Activated CD4-positive, alpha-beta T cell treated with anti-CD3 and anti-CD28 coated beads, Interleukin-2, amount 10 ng/mL, durations not matched to agents 24 days and 14 days (primary cell): ENCODE results near the gene SESTD1. TPM values are rescaled to one million over a fixed set of nuclear protein-coding genes. Genes with fewer than 3 reads are reported as not detected.
A peak's percentile ranks its signal among the peaks of the same experiment; 100 is the strongest.

Experiments used
- DNase-seq: peaks from one replicate; pipeline ENCODE4 v3.0.0; 2022
- H3K27ac Mint-ChIP-seq: one replicate; pipeline ENCODE4 v1.8.0; 2022; ENCODE audit warnings: mild to moderate bottlenecking, mixed read lengths
- H3K27me3 Mint-ChIP-seq: one replicate; pipeline ENCODE4 v1.8.0; 2022; ENCODE audit warnings: mixed read lengths
- H3K36me3 Mint-ChIP-seq: one replicate; pipeline ENCODE4 v1.8.0; 2022; ENCODE audit warnings: low read depth, mild to moderate bottlenecking, mixed read lengths
- H3K4me1 Mint-ChIP-seq: one replicate; pipeline ENCODE4 v1.8.0; 2021; ENCODE audit warnings: mixed read lengths
- H3K4me3 Mint-ChIP-seq: one replicate; pipeline ENCODE4 v1.8.0; 2022; ENCODE audit warnings: mild to moderate bottlenecking, moderate library complexity, mixed read lengths
- H3K9me3 Mint-ChIP-seq: one replicate; pipeline ENCODE4 v1.8.0; 2021; ENCODE audit warnings: mixed read lengths
- intact Hi-C: fragments of 100-400 bp; cut with micrococcal nuclease; formaldehyde crosslinking; loops from one replicate; pipeline ENCODE4 v1.15.1; 2023
- total RNA-seq: library from RNA; stranded (reverse); gene quantifications from 2 replicates; pipeline ENCODE4 v1.2.3, GENCODE V29; 2022

SESTD1 gene
- total RNA-seq, 1 donor from 2014 or later, result 13.4 TPM

GRCh38 chr2:179239838-179240237, 24.8 kb downstream of the SESTD1 start:
- H3K4me3 Mint-ChIP-seq, result no peak overlapping the region
- no peak for DNase-seq
- H3K27ac Mint-ChIP-seq, result peak overlapping the region; percentile 73
- peaks cover 3% of the 10 kb centered on the region for H3K9me3 Mint-ChIP-seq
- no peaks in the 10 kb centered on the region for H3K36me3 Mint-ChIP-seq
- H3K27me3 Mint-ChIP-seq, result no peaks in the 10 kb centered on the region
- intact Hi-C loops, result loop anchor here (1.0 kb wide), 2 partner anchors 10 to 24 kb away; partner anchors contain the start of gene SESTD1
- peaks cover 34% of the 10 kb centered on the region for H3K4me1 Mint-ChIP-seq

DNA sequence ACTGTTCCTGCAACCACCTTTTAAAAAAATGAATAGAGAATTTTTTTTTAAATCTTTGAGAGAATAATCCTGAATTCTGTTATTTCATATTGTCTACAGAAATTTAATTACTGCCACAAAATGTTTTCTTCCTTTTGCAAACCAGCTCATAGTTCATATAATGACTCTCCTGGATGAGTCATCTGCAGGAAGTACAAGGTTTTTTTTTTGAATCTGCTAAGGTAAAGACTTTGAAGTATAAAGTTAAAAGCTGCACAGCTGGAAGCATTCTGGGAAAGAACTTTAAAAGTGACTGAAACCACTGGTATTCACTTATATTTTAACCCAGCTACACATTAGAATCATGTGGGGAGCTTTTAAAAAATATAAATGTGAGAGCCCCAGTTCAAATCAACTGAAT, 25.4 kb downstream of the SESTD1 start:
- peak; percentile 71 for DNase-seq
- intact Hi-C loops, result loop anchor here (1.0 kb wide), 2 partner anchors 11 to 25 kb away; partner anchors contain the start of gene SESTD1
- H3K27me3 Mint-ChIP-seq, result no peaks in the 10 kb centered on the region
- H3K4me3 Mint-ChIP-seq, result peak overlapping the region; percentile 36
- H3K27ac Mint-ChIP-seq, result peak overlapping the region; percentile 47
- H3K9me3 Mint-ChIP-seq, result peaks cover 3% of the 10 kb centered on the region
- H3K4me1 Mint-ChIP-seq, result peaks cover 34% of the 10 kb centered on the region
- no peaks in the 10 kb centered on the region for H3K36me3 Mint-ChIP-seq

GRCh38 chr2:179238027-179238426, 26.6 kb downstream of the SESTD1 start:
- Mint-ChIP-seq H3K27ac (no peak overlapping the region), H3K9me3 (no peaks in the 10 kb centered on the region), H3K27me3 (no peaks in the 10 kb centered on the region), H3K4me1 (peaks cover 34% of the 10 kb centered on the region), H3K4me3 (no peak overlapping the region), H3K36me3 (no peaks in the 10 kb centered on the region)
- no peak for DNase-seq
- intact Hi-C loops, result no loop called here

DNA sequence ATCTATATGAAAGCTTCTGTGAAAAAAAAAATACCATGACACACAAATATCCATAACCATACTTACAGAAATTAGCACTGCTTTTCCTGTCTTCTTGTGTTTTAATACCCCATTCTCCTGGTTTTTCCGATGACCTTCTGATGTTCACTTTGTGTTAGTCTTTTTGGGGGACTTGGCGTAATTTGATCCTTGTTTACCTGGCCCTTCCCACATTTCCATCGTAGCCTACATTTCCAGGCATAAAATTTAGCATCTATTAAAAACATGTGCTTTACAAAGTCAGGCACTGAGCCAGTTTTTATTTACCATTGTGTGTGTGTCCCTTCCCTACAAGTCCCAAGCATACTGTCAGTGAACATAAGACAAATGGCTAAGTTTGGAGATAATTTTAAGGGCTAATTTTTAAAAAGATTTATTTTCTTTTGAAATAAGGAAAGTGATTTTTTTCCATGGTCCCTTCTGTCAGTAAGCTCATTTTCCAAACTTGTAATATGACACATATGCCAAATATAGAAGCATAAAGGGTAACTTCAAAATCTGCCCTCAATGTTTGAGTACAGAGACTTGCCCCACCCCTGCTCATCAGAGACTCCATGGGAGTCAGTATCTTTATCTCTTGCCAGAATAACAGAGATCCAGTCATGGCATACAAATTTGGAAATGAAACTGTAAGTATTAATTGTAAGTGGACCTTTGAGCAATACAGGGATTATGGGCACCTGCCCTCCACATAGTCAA, 27.3 kb downstream of the SESTD1 start:
- H3K27ac Mint-ChIP-seq, result no peak overlapping the region
- H3K27me3 Mint-ChIP-seq, result no peaks in the 10 kb centered on the region
- no peak overlapping the region for H3K4me3 Mint-ChIP-seq
- H3K9me3 Mint-ChIP-seq, result no peaks in the 10 kb centered on the region
- no peaks in the 10 kb centered on the region for H3K36me3 Mint-ChIP-seq
- no peak for DNase-seq
- intact Hi-C loops, result no loop called here
- peaks cover 38% of the 10 kb centered on the region for H3K4me1 Mint-ChIP-seq

DNA sequence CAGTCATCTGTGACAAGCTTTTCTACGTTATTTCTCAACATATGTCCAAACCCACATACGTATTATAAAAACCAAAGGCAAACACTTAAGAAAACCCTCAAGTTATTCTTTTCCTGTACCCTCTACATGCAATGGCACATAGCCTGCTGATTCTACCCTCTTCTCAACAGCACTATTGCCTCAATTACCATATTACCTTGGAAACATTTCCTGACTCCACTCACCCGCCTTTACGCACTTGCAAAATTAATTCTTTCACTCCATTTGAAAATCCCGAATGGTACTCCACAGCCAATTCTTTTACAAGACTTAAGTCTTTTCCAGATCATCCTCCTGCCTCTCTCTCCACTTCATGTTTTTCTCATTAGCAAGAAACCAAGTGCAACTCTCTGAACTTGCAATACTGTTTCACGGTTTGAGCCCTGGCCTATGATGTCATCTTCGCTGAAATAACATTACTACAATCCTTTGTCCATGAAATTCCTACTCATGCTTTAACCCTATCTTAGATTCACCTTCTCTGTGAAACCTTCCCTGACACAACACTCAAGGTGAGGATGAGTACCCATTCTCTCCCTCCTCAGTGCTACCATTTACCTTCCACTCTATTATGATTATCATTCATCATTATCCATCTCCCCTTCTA, 29.0 kb downstream of the SESTD1 start:
- H3K36me3 Mint-ChIP-seq, result no peaks in the 10 kb centered on the region
- intact Hi-C loops, result no loop called here

DNA sequence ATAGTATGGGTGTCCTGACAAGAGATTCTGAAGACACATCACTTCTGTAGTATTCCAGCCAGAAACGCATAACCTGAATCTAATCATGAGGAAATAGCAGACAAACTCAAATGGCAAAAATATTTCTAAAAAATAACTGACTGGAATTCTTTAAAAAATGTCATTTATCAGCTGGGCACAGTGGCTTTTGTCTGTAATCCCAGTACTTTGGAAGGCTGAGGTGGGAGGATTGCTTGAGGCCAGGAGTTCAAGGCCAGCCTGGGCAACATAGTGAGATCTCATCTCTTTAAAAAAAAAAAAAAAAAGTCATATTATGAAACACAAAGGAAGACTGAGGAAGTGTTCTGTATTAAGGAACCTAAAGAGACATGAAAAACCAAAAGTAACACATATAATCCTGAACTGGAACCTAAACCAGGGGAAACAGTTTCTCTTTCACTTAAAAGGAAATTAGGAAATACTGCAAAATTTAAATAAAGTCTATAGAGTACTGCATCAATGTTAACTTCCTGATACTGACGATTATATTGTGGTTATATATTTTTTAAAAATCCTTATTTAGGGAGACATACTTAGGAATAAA, 29.9 kb downstream of the SESTD1 start:
- no peaks in the 10 kb centered on the region for H3K9me3 Mint-ChIP-seq
- H3K4me1 Mint-ChIP-seq, result peaks cover 23% of the 10 kb centered on the region
- intact Hi-C loops, result no loop called here
- H3K36me3 Mint-ChIP-seq, result no peaks in the 10 kb centered on the region
- no peak for DNase-seq
- H3K27me3 Mint-ChIP-seq, result no peaks in the 10 kb centered on the region
- no peak overlapping the region for H3K4me3 Mint-ChIP-seq
- H3K27ac Mint-ChIP-seq, result no peak overlapping the region

More for the DNA sequence above, 29.0 kb downstream of the SESTD1 start:
- H3K9me3 Mint-ChIP-seq, result no peaks in the 10 kb centered on the region
- H3K4me3 Mint-ChIP-seq, result no peak overlapping the region
- H3K4me1 Mint-ChIP-seq, result peaks cover 31% of the 10 kb centered on the region
- no peaks in the 10 kb centered on the region for H3K27me3 Mint-ChIP-seq
- no peak for DNase-seq
- H3K27ac Mint-ChIP-seq, result no peak overlapping the region

DNA sequence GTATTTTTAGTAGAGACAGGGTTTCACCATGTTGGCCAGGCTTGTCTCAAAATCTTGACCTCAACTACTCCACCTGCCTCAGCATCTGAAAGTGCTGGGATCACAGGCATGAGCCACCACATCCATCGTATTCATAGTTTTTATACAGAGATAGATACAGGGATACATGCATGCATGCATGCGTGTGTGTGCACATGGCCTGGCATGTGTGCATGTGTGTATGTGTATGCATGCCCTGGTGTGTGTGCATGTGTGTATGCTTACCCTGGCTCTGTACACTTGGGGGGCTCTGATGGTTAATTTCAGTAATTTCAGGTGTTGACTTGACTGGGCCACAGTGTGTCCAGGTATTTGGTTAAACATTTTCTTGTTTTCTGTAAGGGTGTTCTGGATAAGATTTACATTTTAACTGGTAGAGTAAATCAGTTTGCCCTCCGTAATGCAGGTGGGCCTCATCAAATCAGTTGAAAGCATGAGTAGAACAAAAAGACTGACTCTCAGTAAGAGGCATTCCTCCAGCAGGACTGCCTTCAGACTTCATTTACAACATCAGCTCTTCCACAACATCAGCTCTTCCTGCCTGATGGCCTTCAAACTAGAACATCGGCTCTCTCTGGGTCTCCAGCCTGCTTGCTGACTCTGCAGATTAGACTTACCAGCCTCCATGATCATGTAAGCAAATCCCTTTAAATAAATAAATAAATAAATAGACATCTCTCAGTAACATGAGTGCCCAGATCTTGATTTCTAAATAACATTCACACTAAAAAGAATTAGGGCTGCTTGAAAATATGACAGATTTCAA, 30.8 kb downstream of the SESTD1 start:
- H3K36me3 Mint-ChIP-seq, result no peaks in the 10 kb centered on the region
- intact Hi-C loops, result no loop called here
- no peaks in the 10 kb centered on the region for H3K9me3 Mint-ChIP-seq
- DNase-seq, result no peak
- H3K4me3 Mint-ChIP-seq, result no peak overlapping the region
- no peaks in the 10 kb centered on the region for H3K27me3 Mint-ChIP-seq
- H3K27ac Mint-ChIP-seq, result no peak overlapping the region
- H3K4me1 Mint-ChIP-seq, result peaks cover 15% of the 10 kb centered on the region

DNA sequence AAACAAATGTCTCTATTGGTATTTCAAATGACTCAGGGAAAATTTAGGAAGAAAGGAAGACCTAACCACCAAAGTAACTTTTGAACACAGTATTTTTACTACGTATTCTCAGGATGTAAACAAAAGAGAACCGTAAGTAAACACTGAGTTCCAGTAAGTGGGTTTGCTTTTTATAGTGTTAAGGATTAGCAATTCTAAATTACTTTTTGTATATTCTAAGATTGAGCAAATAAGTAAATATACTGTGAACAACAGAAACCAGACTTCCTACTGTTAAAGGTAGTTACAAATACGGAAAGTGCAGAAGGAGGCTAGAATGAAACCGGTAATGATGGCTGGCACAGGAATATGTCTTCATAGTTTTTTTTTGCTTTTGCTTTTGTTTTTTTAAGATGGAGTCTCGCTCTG, 31.5 kb downstream of the SESTD1 start:
- no peaks in the 10 kb centered on the region for H3K9me3 Mint-ChIP-seq
- intact Hi-C loops, result no loop called here
- no peaks in the 10 kb centered on the region for H3K36me3 Mint-ChIP-seq
- H3K4me3 Mint-ChIP-seq, result no peak overlapping the region
- H3K27ac Mint-ChIP-seq, result no peak overlapping the region
- H3K4me1 Mint-ChIP-seq, result peaks cover 11% of the 10 kb centered on the region
- DNase-seq, result no peak
- no peaks in the 10 kb centered on the region for H3K27me3 Mint-ChIP-seq

DNA sequence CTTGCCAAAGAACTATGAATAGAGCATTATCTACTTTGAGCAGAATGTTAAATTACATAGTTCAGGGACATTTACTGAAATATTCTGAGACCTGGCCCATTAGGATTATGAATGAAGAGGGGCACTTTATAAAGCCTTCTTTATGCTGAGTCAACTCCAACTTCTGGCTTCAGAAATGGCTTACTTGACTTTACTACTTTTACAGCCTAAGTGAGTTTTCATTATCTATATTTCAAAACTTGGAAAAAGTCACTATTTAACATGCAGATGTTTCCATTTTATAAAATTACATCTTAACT, 37.7 kb downstream of the SESTD1 start:
- Mint-ChIP-seq H3K27ac (no peak overlapping the region), H3K4me1 (no peaks in the 10 kb centered on the region), H3K27me3 (peaks cover 3% of the 10 kb centered on the region), H3K4me3 (no peak overlapping the region), H3K9me3 (no peaks in the 10 kb centered on the region), H3K36me3 (no peaks in the 10 kb centered on the region)
- DNase-seq, result no peak
- intact Hi-C loops, result loop anchor here (5.0 kb wide), 1 partner anchor 35 kb away; the partner anchor contains the start of gene SESTD1

GRCh38 chr2:179226203-179226960, 38.2 kb downstream of the SESTD1 start:
- H3K9me3 Mint-ChIP-seq, result no peaks in the 10 kb centered on the region
- H3K36me3 Mint-ChIP-seq, result no peaks in the 10 kb centered on the region
- H3K4me1 Mint-ChIP-seq, result no peaks in the 10 kb centered on the region
- H3K4me3 Mint-ChIP-seq, result no peak overlapping the region
- peaks cover 3% of the 10 kb centered on the region for H3K27me3 Mint-ChIP-seq
- intact Hi-C loops, result loop anchor here (5.0 kb wide), 1 partner anchor 36 kb away; the partner anchor contains the start of gene SESTD1
- H3K27ac Mint-ChIP-seq, result no peak overlapping the region
- no peak for DNase-seq

DNA sequence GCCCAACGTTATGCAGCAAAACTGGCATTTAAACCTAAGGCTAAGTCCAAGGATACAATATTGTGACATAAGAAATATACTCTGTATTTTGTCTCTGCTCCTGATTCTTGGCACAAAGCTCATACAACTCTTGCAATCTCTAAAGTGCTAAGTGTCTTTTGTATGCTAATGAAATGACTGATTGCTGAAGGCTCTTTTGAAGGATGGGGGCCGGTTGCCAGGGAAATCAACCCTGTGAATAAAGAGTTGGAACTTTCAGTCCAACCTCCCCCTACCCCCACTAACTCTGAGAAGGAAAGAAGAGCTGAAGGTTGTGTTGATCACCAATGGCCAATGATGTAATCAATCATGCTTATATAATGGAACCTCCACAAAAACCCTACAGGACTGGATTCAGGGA, 40.3 kb downstream of the SESTD1 start:
- intact Hi-C loops, result no loop called here
- Mint-ChIP-seq H3K9me3 (no peaks in the 10 kb centered on the region), H3K36me3 (no peaks in the 10 kb centered on the region), H3K4me3 (no peak overlapping the region), H3K27me3 (peaks cover 3% of the 10 kb centered on the region), H3K4me1 (no peaks in the 10 kb centered on the region), H3K27ac (no peak overlapping the region)
- no peak for DNase-seq

GRCh38 chr2:179222076-179222475, 42.6 kb downstream of the SESTD1 start:
- no peaks in the 10 kb centered on the region for H3K9me3 Mint-ChIP-seq
- H3K27me3 Mint-ChIP-seq, result peaks cover 1% of the 10 kb centered on the region
- no peak overlapping the region for H3K4me3 Mint-ChIP-seq
- intact Hi-C loops, result no loop called here
- no peaks in the 10 kb centered on the region for H3K4me1 Mint-ChIP-seq
- no peak overlapping the region for H3K27ac Mint-ChIP-seq
- H3K36me3 Mint-ChIP-seq, result no peaks in the 10 kb centered on the region
- DNase-seq, result no peak
